HCT116 (cell line): ENCODE data around the gene USP33. TPM values are rescaled to one million over a fixed set of nuclear protein-coding genes. Genes with fewer than 3 reads are reported as not detected.

ENCODE experiments used
- ATAC-seq: fragments of 200-7000 bp; cut with Tn5 transposase; 2 replicates; pipeline ENCODE4 v1.9.1; 2020; ENCODE audit warnings: mild to moderate bottlenecking, moderate library complexity
- BruUV-seq: library from RNA; stranded (reverse); fragments of 400-500 nt; replicated peaks from 2 replicates; lab custom pipeline; 2021; lab: Mats Ljungman, UMichigan
- CTCF ChIA-PET: fragments of 300-600 bp; sonication (Branson Sonifier 250); formaldehyde crosslinking; loops from one replicate; lab custom pipeline; 2021; ENCODE audit warnings: antibody characterized with exemption; lab: Charles Lee
- POLR2A ChIA-PET: fragments of 300-600, 350-600 bp; sonication (Branson Sonifier 250); formaldehyde crosslinking; loops from one replicate; lab custom pipeline; 2021; ENCODE audit warnings: antibody characterized with exemption; lab: Charles Lee
- RAD21 ChIA-PET, 2 experiments: fragments of 300-600 bp; sonication (Branson Sonifier 250); formaldehyde crosslinking; loops; one replicate each; lab custom pipeline; 2023; ENCODE audit warnings: low total read pairs in 2 of 2; ENCODE audit not compliant: uncharacterized antibody in 2 of 2, unreplicated experiment in 2 of 2, low non-redundant PET in 1 of 2; lab: Charles Lee
- DNase-seq: peaks from one replicate; pipeline ENCODE4 v3.0.0-alpha.2; 2010; ENCODE audit warnings: low read depth, low spot score
- H2AFZ ChIP-seq: fragments of 200-600 bp; shearing (Covaris generic), sonication (generic); 2 replicates; pipeline ENCODE4 v1.6.1; 2017; ENCODE audit warnings: low read depth, mixed run types, mixed read lengths, antibody characterized with exemption, low read length; ENCODE audit not compliant: poor library complexity, severe bottlenecking
- H3K27ac ChIP-seq: 2 replicates; pipeline ENCODE4 v1.5.1; 2012; ENCODE audit warnings: low read depth, low read length
- H3K27me3 ChIP-seq: fragments of 200-600 bp; sonication (generic); 2 replicates; pipeline ENCODE4 v1.6.1; 2016; ENCODE audit warnings: mixed run types, low read length, mixed read lengths; ENCODE audit not compliant: insufficient read depth
- H3K36me3 ChIP-seq, 2 experiments: fragments of 200-500 bp in 1 of 2; fragments of 200-600 bp in 1 of 2; sonication (Bioruptor generic) in 1 of 2; sonication (generic) in 1 of 2; 2 replicates each; pipeline versions ENCODE4 v1.5.1 to v1.6.1; 2014 to 2016; ENCODE audit warnings: low read length in 2 of 2, inconsistent platforms in 1 of 2, mixed read lengths in 1 of 2, mixed run types in 1 of 2; ENCODE audit not compliant: insufficient read depth in 2 of 2, control insufficient read depth in 1 of 2
- H3K4me1 ChIP-seq, 2 experiments: fragments of 200-600 bp in 1 of 2; sonication (generic) in 1 of 2; 2 replicates each; pipeline versions ENCODE4 v1.5.1 to v1.6.1; 2012 to 2017; ENCODE audit warnings: low read length in 2 of 2, inconsistent platforms in 1 of 2, mild to moderate bottlenecking in 1 of 2, mixed read lengths in 1 of 2, mixed run types in 1 of 2, moderate library complexity in 1 of 2; ENCODE audit not compliant: insufficient read depth in 2 of 2, control insufficient read depth in 1 of 2
- H3K4me2 ChIP-seq: fragments of 200-600 bp; sonication (generic); 2 replicates; pipeline ENCODE4 v1.6.1; 2017; ENCODE audit warnings: mixed run types, low read length, mixed read lengths
- H3K4me3 ChIP-seq, 2 experiments: fragments of 200-600 bp in 1 of 2; sonication (generic) in 1 of 2; replicated peaks in 1 of 2; 2 replicates each; pipeline ENCODE4 v1.5.1; 2011 to 2016; ENCODE audit warnings: low read length in 2 of 2, control low read depth in 1 of 2, low read depth in 1 of 2, mild to moderate bottlenecking in 1 of 2, mixed read lengths in 1 of 2, mixed run types in 1 of 2
- H3K79me2 ChIP-seq: fragments of 200-600 bp; sonication (generic); 2 replicates; pipeline ENCODE4 v1.6.1; 2017; ENCODE audit warnings: mild to moderate bottlenecking, mixed run types, low read length, moderate library complexity, mixed read lengths; ENCODE audit not compliant: insufficient read depth
- H3K9ac ChIP-seq: fragments of 200-600 bp; sonication (generic); 2 replicates; pipeline ENCODE4 v1.6.1; 2016; ENCODE audit warnings: low read length, mixed read lengths
- H3K9me2 ChIP-seq: fragments of 200-600 bp; sonication (generic), shearing (Covaris generic); 2 replicates; pipeline ENCODE4 v1.6.1; 2017; ENCODE audit warnings: mixed run types, mild to moderate bottlenecking, moderate library complexity; ENCODE audit not compliant: insufficient read depth
- H3K9me3 ChIP-seq, 2 experiments: fragments of 200-500 bp in 1 of 2; fragments of 200-600 bp in 1 of 2; sonication (Bioruptor generic) in 1 of 2; sonication (generic) in 1 of 2; 2 replicates each; pipeline ENCODE4 v1.6.1; 2014 to 2017; ENCODE audit warnings: low read length in 2 of 2, mixed read lengths in 2 of 2, inconsistent platforms in 1 of 2, low read depth in 1 of 2, mild to moderate bottlenecking in 1 of 2, mixed run types in 1 of 2, moderate library complexity in 1 of 2; ENCODE audit not compliant: control insufficient read depth in 1 of 2, insufficient read depth in 1 of 2
- H4K20me1 ChIP-seq: fragments of 200-600 bp; sonication (generic), shearing (Covaris generic); 2 replicates; pipeline ENCODE4 v1.6.1; 2017; ENCODE audit warnings: mixed run types, mild to moderate bottlenecking, moderate library complexity; ENCODE audit not compliant: insufficient read depth
- ELF1 ChIP-seq: IDR thresholded peaks from 2 replicates; pipeline ENCODE4 v1.6.1; 2012; ENCODE audit warnings: low read depth, borderline replicate concordance
- EZH2 ChIP-seq: fragments of 200-600 bp; sonication (generic); IDR thresholded peaks from 2 replicates; pipeline ENCODE4 v1.6.1; 2017; ENCODE audit warnings: antibody characterized with exemption, mixed run types
- EZH2phosphoT487 ChIP-seq: fragments of 200-600 bp; IDR thresholded peaks from 2 replicates; pipeline ENCODE4 v1.6.1; 2018; ENCODE audit warnings: antibody characterized with exemption, borderline replicate concordance
- POLR2A ChIP-seq: IDR thresholded peaks from 2 replicates; pipeline ENCODE4 v1.7.0; 2011; ENCODE audit warnings: borderline replicate concordance; ENCODE audit not compliant: insufficient read depth, insufficient read length; ENCODE audit errors: extremely low read depth
- SIN3A ChIP-seq: IDR thresholded peaks from 2 replicates; pipeline ENCODE4 v1.6.1; 2012; ENCODE audit warnings: low read depth
- SRF ChIP-seq: IDR thresholded peaks from 2 replicates; pipeline ENCODE4 v1.6.1; 2012; ENCODE audit warnings: low read depth
- ZFX ChIP-seq: fragments of 450-650 bp; IDR thresholded peaks from 2 replicates; pipeline ENCODE4 v1.6.1; 2017
- ZNF274 ChIP-seq: fragments of 200-500 bp; sonication (Bioruptor generic); IDR thresholded peaks from 2 replicates; pipeline ENCODE4 v1.6.1; 2014; ENCODE audit warnings: mild to moderate bottlenecking, low read depth, low read length, inconsistent platforms
- intact Hi-C: fragments of 100-400 bp; cut with micrococcal nuclease; formaldehyde crosslinking; loops from 2 replicates; pipeline ENCODE4 v1.10.0; 2022
- total RNA-seq: library from RNA; stranded (reverse); gene quantifications from one replicate; pipeline ENCODE4 v1.2.1, GENCODE V29; 2021; ENCODE audit not compliant: unreplicated experiment
- TF ChIP-seq, protein P1 (sequence below): IDR thresholded peaks from 2 replicates; pipeline ENCODE4 v1.6.1; 2012
- TF ChIP-seq, protein P2 (sequence below): IDR thresholded peaks from 2 replicates; pipeline ENCODE4 v1.6.1; 2012; ENCODE audit warnings: low read depth
- TF ChIP-seq, protein P3 (sequence below), 3 experiments: fragments of 200-600 bp in 1 of 3; sonication (generic) in 1 of 3; IDR thresholded peaks in 2 of 3; conservative IDR thresholded peaks in 1 of 3; 2 replicates each; pipeline ENCODE4 v1.5.1; 2012 to 2017; ENCODE audit warnings: low read depth in 2 of 3, low read length in 2 of 3, antibody characterized with exemption in 1 of 3, borderline replicate concordance in 1 of 3, control low read depth in 1 of 3, mild to moderate bottlenecking in 1 of 3, mixed read lengths in 1 of 3, mixed run types in 1 of 3, moderate library complexity in 1 of 3; ENCODE audit not compliant: insufficient read depth in 1 of 3
- TF ChIP-seq, protein P4 (sequence below): IDR thresholded peaks from 2 replicates; pipeline ENCODE4 v1.6.1; 2012

The USP33 gene
- total RNA-seq, 1 experiment from 2014 or later, result 46.1 TPM

DNA sequence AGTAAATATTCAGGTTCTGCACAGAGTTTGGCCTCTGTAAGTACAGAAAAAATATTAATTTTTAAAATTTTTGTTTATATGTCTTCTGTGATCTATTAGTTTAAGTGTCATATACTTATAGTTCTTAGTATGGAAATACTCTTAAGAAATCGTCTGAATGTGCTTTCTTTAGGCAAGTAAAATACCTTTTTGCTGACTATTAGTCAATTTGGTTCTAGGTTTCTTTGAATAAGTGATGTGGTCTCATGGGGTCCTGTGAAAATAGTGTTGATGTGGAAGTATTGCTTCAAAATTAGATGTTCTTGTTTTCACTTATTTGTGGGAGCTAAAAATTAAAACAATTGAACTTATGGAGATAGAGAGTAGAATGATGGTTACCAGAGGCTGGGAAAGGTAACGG is 43.7 kb upstream of the USP33 start:
- Histone ChIP-seq H3K9me2 (no peaks in the 10 kb centered on the region), H3K9me3 (no peaks in the 10 kb centered on the region), H4K20me1 (no peaks in the 10 kb centered on the region; the same call in 1 of the 2 replicates), H3K27me3 (no peaks in the 10 kb centered on the region), H2AFZ (no peak overlapping the region), H3K27ac (no peak overlapping the region), H3K4me1 (no peaks in the 10 kb centered on the region), H3K4me2 (no peak overlapping the region), H3K4me3 (no peak overlapping the region), H3K36me3 (peaks cover 0 to under 1% of the 10 kb centered on the region in 2 experiments; a peak in 1 of 4 replicates), H3K79me2 (0 out of 2 replicates have a peak, but pooled peaks cover 6% of the 10 kb centered on the region), H3K9ac (no peak overlapping the region)
- ATAC-seq (no peak), DNase-seq (no peak)
- ChIA-PET POLR2A (no interaction called here), CTCF (no interaction called here), RAD21 (no interaction called here)
- TF ChIP-seq EZH2 (no peak), POLR2A (no peak), EZH2phosphoT487 (no peak)
- TF ChIP-seq, protein P1, sequence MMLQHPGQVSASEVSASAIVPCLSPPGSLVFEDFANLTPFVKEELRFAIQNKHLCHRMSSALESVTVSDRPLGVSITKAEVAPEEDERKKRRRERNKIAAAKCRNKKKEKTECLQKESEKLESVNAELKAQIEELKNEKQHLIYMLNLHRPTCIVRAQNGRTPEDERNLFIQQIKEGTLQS, result no peak
- TF ChIP-seq, protein P2, sequence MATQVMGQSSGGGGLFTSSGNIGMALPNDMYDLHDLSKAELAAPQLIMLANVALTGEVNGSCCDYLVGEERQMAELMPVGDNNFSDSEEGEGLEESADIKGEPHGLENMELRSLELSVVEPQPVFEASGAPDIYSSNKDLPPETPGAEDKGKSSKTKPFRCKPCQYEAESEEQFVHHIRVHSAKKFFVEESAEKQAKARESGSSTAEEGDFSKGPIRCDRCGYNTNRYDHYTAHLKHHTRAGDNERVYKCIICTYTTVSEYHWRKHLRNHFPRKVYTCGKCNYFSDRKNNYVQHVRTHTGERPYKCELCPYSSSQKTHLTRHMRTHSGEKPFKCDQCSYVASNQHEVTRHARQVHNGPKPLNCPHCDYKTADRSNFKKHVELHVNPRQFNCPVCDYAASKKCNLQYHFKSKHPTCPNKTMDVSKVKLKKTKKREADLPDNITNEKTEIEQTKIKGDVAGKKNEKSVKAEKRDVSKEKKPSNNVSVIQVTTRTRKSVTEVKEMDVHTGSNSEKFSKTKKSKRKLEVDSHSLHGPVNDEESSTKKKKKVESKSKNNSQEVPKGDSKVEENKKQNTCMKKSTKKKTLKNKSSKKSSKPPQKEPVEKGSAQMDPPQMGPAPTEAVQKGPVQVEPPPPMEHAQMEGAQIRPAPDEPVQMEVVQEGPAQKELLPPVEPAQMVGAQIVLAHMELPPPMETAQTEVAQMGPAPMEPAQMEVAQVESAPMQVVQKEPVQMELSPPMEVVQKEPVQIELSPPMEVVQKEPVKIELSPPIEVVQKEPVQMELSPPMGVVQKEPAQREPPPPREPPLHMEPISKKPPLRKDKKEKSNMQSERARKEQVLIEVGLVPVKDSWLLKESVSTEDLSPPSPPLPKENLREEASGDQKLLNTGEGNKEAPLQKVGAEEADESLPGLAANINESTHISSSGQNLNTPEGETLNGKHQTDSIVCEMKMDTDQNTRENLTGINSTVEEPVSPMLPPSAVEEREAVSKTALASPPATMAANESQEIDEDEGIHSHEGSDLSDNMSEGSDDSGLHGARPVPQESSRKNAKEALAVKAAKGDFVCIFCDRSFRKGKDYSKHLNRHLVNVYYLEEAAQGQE, result no peak
- BruUV-seq, result no TSS peak
- intact Hi-C loops, result no loop called here

DNA sequence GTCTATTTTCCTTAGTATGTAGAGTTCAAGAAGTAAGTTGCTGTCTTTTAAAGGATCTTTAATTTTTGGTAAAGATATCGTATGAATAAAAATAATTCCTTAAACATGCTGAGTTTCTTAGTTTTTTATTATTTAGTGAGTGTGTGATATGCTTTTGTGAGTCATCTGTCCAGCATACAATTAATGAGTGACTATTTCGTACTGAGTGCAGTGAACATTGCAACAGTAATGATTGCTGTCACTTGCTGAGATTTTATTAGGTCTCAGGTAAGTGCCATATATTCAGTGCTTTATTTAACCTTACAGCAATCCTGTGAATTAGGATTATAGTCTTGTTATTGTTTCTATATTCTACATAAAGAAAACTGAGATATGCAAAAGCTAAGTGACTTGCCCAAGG is 42.4 kb upstream of the USP33 start:
- Histone ChIP-seq H3K36me3 (no peaks in the 10 kb centered on the region), H3K9me2 (no peaks in the 10 kb centered on the region), H3K27ac (no peak overlapping the region), H4K20me1 (no peaks in the 10 kb centered on the region; the same call in 1 of the 2 replicates), H3K27me3 (no peaks in the 10 kb centered on the region), H3K79me2 (0 out of 2 replicates have a peak, but pooled peaks cover 6% of the 10 kb centered on the region), H3K9ac (no peak overlapping the region), H3K4me2 (no peak overlapping the region), H3K4me1 (no peaks in the 10 kb centered on the region), H3K4me3 (no peak overlapping the region), H3K9me3 (no peaks in the 10 kb centered on the region), H2AFZ (no peak overlapping the region)
- ChIA-PET RAD21 (no interaction called here), POLR2A (no interaction called here), CTCF (no interaction called here)
- ATAC-seq, result no peak
- BruUV-seq, result no TSS peak
- no peak for DNase-seq
- intact Hi-C loops, result no loop called here
- no peak for TF ChIP-seq EZH2
- no peak for TF ChIP-seq EZH2phosphoT487
- no peak for TF ChIP-seq SRF
- TF ChIP-seq ZNF274, result no peak
- TF ChIP-seq, protein P3, sequence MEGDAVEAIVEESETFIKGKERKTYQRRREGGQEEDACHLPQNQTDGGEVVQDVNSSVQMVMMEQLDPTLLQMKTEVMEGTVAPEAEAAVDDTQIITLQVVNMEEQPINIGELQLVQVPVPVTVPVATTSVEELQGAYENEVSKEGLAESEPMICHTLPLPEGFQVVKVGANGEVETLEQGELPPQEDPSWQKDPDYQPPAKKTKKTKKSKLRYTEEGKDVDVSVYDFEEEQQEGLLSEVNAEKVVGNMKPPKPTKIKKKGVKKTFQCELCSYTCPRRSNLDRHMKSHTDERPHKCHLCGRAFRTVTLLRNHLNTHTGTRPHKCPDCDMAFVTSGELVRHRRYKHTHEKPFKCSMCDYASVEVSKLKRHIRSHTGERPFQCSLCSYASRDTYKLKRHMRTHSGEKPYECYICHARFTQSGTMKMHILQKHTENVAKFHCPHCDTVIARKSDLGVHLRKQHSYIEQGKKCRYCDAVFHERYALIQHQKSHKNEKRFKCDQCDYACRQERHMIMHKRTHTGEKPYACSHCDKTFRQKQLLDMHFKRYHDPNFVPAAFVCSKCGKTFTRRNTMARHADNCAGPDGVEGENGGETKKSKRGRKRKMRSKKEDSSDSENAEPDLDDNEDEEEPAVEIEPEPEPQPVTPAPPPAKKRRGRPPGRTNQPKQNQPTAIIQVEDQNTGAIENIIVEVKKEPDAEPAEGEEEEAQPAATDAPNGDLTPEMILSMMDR (IDR thresholded peaks at IDR 0.05 in 2 of 3, conservative IDR thresholded peaks at IDR 0.05 in 1 of 3; ENCODE audit: borderline replicate concordance in 1 of 3, insufficient read depth in 1 of 3, low read depth in 2 of 3, low read length in 2 of 3), result no peak
- no peak for TF ChIP-seq ZFX
- TF ChIP-seq SIN3A, result no peak
- TF ChIP-seq ELF1, result no peak
- TF ChIP-seq, protein P4, sequence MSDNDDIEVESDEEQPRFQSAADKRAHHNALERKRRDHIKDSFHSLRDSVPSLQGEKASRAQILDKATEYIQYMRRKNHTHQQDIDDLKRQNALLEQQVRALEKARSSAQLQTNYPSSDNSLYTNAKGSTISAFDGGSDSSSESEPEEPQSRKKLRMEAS, result no peak
